ENCODE data around the gene PACSIN2. TPM values are rescaled to one million over a fixed set of nuclear protein-coding genes. Genes with fewer than 3 reads are reported as not detected.

The PACSIN2 gene
- total RNA-seq, 1 donor from 2014 or later, result 68.9 TPM

Other genes starting within 250 kb of the PACSIN2 start
- 67.5 and 74.2 TPM in 2 replicates for gene ARFGAP3, start 157.9 kb downstream of the PACSIN2 start, total RNA-seq
- 9.9 and 11.1 TPM in 2 replicates for gene TTLL1, start 74.2 kb upstream of the PACSIN2 start, total RNA-seq
- 1.7 and 1.9 TPM in 2 replicates for gene BIK, start 95.6 kb upstream of the PACSIN2 start, total RNA-seq
- gene MCAT, start 128.2 kb upstream of the PACSIN2 start, total RNA-seq, result 11.7 and 14.8 TPM in 2 replicates
- 361 and 465 TPM in 2 replicates for gene TSPO, start 136.4 kb upstream of the PACSIN2 start, total RNA-seq
- gene TTLL12, start 172.0 kb upstream of the PACSIN2 start, total RNA-seq, result 29.4 and 38.0 TPM in 2 replicates

Data from dermis blood vessel endothelial cell (primary cell).